HEK293T (cell line): ENCODE results near the gene ETFDH.

Experiments
- LEF1 ChIP-seq: fragments of 450-650 bp; IDR thresholded peaks from 2 replicates; pipeline ENCODE4 v1.6.1; 2017; ENCODE audit warnings: mild to moderate bottlenecking, borderline replicate concordance
- PKNOX1 ChIP-seq: fragments of 450-650 bp; IDR thresholded peaks from 2 replicates; pipeline ENCODE4 v1.6.1; 2016
- SP1 ChIP-seq: fragments of 450-650 bp; IDR thresholded peaks from 2 replicates; pipeline ENCODE4 v1.6.1; 2017
- ZNF384 ChIP-seq: fragments of 450-650 bp; IDR thresholded peaks from 2 replicates; pipeline ENCODE4 v1.6.1; 2016

GRCh38 chr4:158644356-158644755 is 27.7 kb upstream of the ETFDH start:
- TF ChIP-seq ZNF384 (no peak), LEF1 (no peak), SP1 (no peak), PKNOX1 (no peak)
